Fibroblast of skin of left biceps (primary cell): Measurements from ENCODE around the gene SPATC1L.
"Not testable (repeated sequence)": the region's sequence is repeated elsewhere in the genome, so short reads cannot be mapped to it uniquely, and the experiment has no call there.

Experiments
- DNase-seq, 2 experiments: peaks; one replicate each; pipeline ENCODE4 v3.0.0-alpha.2; 2013; ENCODE audit warnings: low read depth in 2 of 2

SPATC1L gene

DNA sequence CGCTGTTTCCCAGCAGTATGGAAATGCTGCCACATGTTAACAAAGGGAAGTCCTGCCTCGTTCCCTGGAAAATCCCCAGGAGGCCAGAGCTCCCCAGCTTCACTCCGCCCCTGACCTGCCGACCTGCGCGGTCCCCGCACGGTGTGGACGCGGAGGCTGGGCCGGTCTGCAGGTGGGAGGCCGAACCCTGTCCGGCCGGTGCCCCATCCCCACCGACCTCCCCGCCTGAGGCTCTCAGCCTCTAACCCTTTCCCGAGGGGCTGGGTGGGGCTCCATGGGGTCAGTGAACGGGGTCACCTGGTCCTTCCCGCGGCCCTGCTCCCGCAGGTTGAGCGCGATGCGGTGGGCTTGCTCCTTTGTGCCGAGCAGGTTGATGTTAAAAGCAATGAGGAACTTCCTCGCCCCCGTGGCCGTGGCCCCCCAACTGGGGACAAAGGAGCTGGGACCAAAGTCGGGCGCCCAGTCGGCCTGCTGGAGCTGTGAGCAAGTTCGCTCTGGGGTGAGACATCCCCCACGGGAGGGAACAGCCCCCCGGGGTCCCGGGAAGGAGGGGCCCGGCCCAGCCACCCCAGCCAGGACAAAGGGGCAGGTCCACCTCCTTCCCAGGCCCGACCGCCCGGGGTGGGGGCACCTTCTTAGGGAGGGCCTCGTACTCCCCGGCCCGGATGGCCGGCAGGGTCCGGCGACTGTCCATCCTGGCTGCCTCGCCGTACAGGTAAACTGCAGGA, 32.8 kb downstream of the SPATC1L start:
- DNase-seq, result no peak

DNA sequence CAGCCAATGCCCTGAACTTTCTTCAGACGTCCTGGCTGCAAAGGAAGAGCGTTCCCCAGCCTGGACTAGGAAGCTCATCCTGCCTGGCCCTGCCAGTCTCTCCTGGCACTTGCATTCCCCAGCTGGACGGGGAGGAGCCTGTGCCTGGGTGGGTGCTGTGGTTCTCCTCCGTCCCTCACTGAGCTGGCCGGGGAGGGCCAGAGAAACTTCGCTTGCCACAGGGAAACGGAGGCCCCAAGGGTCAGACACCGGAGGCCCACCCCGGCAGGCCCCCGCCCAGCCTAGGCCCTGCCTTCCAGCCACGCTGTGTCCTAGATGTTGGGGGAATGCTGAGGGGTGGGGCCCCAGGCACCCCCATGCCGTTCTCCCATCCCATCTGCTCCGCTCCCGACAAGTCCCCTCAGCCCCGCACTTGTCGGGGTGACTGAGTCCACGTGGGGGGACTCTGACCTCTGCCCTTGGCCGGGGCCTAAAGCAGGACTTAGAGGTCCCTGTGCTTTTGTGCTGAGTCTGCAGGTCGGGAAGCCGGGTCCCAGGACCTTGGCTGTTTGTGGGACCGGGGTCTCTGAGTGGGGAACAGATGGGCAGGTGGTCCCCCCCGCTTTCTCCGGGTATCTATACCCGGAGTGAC, 33.7 kb downstream of the SPATC1L start:
- DNase-seq, result no peak

DNA sequence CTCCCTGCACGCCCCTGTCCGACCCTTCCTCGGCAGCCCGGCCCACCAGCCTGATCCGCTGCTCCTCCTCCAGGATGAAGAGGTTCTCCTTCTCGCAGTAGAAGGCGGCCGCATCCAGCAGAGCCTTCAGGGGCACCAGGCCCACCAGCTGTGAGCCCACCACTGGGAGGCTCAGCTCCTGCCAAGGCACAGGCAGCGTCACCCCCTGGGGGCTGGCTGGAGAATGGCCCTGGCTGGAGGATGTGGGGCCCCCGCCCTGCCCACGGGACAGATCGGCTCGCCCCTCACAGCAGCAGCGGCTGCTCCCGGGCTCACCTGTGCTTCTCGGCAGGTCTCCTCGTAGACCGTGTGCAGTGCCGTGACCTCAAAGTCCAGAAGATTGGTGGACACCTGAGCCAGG, 34.2 kb downstream of the SPATC1L start:
- DNase-seq, result no peak

DNA sequence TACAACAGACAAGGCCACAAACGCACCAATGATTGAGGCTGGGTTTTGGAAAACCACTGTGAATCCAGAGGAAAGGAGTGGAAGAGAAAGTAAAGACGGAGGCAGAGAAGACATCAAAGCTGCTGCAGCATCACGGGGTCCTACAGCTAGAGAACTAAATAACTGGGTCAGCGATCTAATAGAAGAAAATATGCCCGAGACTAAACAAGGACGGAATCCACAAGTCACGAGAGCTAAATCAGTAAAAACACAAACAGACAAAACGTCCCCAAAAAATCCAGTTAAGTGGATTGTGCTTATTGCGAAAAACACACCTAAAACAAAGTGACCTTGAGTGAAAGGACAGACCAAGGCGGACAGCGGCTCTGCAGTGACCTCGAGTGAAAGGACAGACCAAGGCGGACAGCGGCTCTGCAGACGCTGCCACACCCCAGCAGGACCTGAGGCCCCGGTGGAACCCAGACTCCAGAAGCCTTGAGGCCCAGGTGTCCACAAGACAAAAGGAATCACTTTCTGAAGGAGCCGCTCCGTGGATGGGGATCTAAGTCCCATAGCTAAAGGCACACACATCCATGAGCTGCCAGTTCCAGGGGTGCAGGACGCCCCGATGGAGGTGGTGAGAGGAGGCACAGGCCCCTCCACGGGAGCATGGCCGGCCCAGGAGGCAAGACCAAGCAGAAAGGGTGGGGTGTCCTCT, 34.9 kb downstream of the SPATC1L start:
- no peak for DNase-seq

DNA sequence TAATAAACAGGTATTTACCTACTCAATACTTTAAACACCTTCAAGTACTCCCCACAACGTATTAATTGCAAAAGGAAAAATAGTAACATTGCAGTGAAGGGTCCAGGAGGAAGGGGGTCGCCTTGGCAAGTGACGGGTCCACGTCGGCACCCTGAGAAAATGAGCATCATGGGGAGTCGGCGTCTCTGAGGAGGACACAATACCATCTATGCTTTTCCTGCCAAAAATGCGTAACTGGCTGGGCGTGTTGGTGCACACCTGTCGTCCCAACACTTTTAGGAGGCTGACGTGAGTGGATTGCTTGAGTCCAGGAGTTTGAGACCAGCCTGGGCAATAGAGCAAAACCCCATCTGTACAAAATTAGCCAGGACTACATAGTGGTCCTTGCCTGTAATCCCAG, 36.2 kb downstream of the SPATC1L start:
- no peak for DNase-seq

DNA sequence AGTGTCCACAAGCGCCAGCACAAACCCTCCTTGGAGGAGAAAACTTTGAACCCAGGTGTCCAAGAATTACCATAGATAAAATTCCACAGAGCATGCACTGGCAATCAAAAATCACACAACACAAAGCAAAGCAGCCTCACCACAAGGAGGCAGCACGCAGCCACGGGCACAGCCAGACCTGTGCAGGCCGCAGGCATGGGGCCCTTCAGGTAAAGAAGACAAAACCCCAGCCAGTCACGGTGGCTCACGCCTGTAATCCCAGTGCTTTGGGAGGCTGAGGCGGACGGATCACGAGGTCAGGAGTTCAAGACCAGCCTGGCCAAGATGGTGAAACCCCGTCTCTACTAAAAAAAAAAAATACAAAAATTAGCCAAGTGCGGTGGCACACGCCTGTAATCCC, 36.8 kb downstream of the SPATC1L start:
- not testable (repeated sequence) for DNase-seq

DNA sequence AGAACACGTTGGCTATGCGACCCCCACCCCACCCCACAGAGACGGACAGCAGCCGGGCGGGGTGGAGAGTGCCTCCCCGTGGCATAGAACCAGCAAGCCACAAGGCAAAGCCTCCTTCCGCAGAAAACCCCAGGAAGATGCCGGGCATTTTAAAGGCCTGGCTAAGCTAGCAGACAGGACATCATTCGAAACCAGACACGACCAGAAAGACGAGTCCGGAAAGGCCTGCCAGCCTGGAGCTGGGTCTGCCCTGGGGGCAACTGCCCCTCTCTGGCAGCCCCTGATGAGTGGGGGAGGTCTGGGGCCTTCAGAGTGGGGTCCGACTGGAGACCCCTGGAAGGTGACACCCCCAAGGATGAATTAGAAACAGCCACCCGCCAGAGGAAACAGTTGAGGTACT, 37.4 kb downstream of the SPATC1L start:
- no peak for DNase-seq

DNA sequence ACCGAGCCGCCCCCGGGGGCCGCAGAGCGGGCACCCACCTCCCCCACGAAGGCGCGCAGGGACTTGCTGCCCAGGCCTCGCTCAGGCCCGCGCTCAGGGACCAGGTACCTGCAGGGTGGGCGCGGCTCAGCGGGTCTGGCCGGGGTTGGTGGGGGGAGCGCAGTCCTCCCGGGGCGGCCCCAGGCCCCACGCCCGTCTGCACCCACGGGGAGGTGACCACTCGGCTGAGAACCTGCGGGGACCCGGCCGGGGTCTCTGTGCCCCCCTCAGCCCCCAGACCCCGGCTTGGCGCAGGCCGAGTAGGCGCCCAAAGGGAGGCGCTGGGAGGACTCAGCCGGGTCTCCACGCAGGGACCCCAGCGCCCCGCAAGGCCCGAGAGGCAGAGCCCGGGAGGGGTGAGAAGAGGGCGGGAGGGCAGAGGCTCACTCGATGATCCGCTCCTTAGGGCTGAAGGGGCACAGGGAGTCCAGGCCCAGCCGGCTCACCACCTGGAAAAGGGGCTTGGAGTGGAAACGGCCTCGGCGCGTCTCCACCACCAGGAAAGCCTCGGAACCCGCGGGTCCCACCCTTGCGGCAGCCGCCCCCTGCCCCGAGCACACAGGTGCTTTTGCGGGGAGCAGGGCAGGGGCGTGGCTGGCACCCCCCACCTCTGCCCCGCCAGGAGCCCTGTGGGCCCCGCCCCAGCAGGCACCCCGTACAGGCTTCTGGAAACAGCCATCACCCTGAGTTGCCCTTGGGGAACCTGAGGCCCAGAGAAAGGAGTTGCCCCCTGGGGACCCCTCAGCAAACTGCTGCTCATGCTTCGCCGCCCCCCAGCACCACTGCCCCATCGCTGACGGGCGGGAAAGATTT, 38.2 kb downstream of the SPATC1L start:
- no peak for DNase-seq

DNA sequence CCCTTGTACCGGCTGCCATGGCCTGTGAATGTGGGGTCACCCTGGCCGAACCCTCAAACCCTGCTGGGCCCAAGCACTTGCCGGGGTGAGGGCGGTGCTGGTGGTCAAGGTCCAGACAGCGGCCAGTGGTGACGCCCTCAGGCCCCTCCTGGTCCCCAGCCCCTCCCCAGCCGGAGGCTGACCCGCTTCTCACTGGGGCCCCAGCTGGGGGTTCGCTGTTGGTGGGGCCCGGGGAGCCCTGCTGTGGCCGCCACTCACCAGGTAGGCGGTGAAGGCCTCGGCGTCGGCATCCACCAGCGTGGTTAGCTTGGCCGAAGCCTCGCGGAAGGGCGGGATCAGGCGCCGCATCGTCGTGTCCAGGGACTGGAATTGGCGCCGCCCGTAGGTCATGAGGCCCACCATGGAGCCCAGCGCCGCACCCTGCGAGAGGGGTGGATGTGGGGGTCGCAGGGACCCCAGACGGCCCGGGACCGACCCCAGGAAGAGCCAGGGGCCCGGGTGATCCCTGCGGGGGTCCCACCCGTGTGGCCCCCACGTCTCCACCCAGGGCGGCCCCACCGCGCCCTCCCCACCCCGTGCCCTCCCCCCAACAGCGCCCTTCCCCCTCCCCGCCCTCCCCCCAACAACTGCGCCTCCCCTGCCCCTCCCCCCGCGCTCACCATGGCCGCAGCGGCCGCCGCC, 39.0 kb downstream of the SPATC1L start:
- no peak for DNase-seq

DNA sequence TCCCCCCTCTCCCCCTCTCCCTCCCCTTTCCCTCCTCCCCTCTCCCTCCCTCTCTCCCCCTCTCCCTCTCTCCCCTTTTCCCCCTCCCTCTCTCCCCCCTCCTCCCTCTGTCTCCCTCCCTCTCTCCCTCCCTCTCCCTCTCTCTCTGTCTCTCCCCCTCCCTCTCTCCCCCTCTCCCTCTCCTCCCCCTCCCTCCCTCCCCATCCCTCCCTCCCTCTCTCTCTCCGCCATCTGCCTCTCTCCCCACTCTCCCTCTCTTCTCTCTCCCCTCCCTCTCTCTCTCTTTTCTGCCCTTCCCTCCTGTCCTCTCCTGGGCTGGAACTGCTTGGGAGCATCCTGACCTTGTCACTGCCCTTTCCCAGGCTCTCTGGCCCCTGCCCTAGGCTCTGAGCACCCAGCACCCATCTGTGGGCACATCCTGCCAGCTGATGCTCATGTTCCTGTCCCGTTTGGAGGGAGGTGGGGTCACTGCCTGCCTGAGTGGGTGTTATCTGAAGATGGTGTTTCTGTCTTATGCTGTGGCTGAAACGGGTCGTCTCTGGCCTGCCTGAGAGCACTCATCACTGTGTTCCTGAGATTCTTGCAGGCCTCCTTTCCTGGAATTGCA, 39.7 kb downstream of the SPATC1L start:
- DNase-seq, result no peak

DNA sequence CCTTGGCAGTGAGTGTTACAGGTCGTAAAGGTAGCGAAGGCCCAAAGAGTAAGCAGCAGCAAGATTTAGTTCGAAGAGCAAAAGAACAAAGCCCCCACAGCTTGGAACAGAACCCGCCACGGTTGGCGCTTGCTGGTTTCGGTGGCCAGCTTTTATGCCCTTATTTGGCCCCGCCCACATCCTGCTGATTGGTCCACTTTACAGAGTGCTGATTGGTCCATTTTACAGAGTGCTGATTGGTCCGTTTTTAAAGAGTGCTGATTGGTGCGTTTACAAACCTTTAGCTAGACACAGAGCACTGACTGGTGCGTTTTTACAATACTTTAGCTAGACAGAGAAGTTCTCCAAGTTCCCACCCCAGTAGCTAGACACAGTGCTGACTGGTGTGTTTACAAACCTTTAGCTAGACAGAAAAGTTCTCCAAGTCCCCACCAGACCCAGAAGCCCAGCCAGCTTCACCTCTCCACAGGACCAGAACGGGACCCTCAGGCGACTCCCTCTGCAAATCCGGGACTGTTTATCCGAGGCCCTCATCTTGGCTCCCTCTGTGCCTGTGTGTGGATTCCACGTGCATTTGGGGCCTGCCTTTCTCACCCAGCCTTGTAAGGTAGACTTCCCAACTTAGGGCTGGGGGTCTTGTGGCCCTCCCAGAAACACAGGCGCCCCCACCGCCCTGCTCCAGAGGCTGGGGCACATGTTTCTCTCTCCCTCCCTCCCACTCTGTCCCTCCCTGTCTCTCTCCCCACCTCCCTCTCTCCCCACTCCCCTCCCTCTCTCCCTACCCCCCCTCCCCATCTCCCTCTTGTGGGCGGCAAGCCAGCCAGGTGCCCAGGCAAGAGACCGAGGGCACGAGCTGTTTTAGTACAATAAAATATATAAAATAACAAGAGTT, 41.4 kb downstream of the SPATC1L start:
- DNase-seq, result no peak

DNA sequence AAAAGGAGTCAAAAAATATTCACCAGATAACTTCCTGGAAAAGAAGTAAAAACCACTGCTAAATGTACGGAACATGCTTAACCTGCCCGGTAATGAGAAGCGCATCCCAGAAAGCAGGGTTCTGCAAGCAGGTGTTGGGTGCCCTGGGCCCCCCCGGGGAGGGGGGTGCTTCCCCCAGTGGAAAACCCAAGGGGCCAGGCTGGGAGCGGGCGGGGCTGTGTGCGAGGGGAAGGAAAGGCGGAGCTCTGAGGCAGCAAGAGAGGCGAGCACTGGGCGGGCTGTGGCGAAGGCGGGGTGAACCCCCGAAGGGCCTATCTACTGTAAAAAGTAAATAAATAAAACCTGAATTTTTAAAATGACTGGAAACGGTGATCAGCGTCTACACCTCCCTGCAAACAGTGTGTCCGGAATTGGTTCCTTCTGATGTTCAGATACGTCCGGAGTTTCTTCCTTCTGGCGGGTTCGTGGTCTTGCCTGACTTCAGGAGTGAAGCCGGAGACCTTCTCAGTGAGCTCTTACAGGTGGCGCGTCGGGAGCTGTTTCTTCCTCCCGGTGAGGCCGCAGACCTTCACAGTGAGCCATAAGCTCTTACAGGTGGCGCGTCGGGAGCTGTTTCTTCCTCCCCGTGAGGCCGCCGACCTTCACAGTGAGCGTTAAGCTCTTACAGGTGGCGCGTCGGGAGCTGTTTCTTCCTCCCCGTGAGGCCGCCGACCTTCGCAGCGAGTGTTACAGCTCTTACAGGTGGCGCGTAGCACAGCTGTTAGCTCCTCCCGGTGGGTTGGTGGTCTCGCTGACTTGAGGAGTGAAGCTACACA, 42.3 kb downstream of the SPATC1L start:
- DNase-seq, result no peak

DNA sequence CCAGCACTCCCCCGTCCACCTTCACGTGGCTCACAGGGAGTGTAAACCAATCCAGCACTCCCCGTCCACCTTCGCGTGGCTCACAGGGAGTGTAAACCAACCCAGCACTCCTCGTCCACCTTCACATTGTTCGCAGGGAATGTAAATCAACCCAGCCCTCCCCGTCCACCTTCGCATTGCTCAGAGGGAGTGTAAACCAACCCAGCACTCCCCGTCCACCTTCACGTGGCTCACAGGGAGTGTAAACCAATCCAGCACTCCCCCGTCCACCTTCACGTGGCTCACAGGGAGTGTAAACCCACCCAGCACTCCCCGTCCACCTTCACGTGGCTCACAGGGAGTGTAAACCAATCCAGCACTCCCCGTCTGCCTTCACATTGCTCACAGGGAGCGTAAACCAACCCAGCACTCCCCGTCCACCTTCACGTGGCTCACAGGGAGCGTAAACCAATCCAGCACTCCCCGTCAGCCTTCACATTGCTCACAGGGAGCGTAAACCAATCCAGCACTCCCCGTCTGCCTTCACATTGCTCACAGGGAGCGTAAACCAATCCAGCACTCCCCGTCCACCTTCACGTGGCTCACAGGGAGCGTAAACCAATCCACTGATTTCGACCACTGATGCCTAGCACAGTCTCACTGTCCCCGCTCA, 43.8 kb downstream of the SPATC1L start:
- DNase-seq, result not testable (repeated sequence)

DNA sequence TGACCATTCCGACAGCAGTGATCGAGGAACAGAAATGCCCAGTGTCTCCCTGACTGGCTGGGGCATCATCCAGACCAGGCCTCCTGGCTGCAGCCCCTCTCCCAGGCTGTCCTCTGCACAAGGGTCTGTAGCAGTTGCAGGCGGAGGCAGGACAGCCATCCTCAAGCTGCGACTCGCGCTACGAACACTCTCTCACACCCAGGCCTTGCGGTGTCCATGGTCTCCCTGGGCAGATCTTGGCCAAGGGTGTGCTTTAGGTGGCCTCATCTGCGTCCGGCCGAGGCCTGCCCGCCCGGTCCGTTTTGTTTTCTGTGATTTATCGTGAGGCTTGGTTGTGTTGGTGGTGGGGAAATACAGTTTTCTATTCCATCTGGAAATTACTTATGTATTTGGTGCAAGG, 44.6 kb downstream of the SPATC1L start:
- DNase-seq, result no peak

DNA sequence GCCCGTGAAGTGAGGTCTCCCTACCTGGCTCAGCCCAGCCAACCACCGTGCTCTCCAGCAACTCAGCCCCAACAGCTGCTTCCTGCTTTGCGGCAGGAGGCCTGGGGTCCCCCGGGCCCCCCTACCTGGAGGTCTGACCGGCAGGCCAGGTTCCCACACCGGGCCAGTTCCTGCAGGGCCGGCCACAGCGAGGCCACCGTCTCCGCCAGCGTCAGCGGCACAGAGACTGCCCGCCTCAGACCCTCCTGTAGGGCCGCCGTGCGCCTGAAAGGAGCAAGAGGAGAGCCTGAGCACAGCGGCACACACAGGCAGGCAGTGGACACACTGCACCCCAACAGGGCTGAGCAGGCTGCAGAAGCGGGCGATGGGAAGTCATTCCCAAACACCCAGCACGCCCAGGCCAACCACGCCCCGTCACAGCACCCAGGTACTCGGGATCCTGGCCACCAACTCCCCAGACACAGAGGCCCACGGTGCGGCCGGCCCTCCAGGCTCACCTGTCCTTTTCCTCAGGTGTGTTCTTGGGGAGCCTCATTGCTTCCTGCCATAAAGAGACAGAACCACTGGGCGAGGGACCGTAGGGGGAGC, 45.8 kb downstream of the SPATC1L start:
- no peak for DNase-seq

DNA sequence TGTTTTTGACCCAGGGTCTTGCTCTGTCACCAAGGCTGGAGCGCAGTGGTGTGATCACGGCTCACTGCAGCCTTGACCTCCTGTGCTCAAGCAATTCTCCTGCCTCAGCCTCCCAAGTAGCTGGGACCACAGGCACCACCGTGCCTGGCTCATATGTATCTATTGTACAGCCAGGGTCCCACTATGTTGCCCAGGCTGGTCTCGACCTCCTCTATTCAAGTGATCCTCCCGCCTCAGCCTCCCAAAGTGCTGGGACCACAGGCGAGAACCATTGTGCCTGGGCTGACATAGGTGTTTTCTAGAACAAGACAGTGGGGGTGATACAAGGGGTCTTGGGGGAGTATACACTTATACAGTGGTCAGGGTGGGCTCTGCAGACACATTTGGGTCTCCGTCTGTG, 46.4 kb downstream of the SPATC1L start:
- no peak for DNase-seq

DNA sequence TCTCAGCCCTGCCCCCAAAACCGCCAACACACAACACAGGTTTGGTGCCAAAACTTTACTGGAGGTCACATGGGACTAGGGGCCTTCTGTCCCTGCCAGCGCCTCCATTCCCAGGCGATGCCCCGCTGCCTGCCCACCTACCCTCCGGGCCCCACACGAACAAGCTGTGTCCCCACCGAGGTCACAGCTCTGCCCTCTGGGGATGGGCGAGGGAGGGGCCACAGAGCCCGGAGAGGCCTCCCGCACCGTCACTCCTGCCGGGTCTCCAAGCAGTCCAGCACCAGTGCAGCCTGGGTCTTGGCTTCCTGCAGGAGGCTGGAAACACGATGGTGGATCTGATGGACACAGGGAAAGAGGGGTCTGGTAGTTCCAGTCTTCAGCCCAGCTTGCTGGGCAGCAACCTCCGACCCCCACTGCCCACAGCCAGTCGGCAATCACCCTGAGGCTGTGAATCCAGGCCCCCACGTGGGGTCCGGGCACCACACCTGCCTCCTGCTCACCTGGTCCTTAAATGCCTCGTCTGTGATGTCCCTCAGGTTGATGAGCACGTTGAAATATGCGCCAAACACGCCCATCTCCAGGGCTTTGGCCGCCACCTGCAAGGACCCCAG, 47.4 kb downstream of the SPATC1L start:
- DNase-seq, result no peak
